Measurements from ENCODE around the gene PTPRM. TPM values are rescaled to one million over a fixed set of nuclear protein-coding genes. Genes with fewer than 3 reads are reported as not detected.

The PTPRM gene
- total RNA-seq, 2 donors from 2014 or later = 80.1 to 106 TPM

- Histone ChIP-seq H3K4me1 (no peaks in the 10 kb centered on the region), H3K27ac (no peak overlapping the region), H3K4me3 (no peak overlapping the region), H3K27me3 (no peaks in the 10 kb centered on the region), H3K36me3 (no peaks in the 10 kb centered on the region), H3K9me3 (no peaks in the 10 kb centered on the region)
- no peak for TF ChIP-seq CTCF (IDR thresholded peaks at IDR 0.05)
- no peak for DNase-seq (ENCODE audit: low spot score)
Measured at GRCh38 chr18:8218197-8218596, 651.1 kb downstream of the PTPRM start.

- no peak overlapping the region for H3K4me3 ChIP-seq
- TF ChIP-seq CTCF (IDR thresholded peaks at IDR 0.05) = no peak
- no peak for DNase-seq (ENCODE audit: low spot score)
Measured at GRCh38 chr18:8221452-8221851, 654.3 kb downstream of the PTPRM start.

GRCh38 chr18:8224576-8224975 lies 657.5 kb downstream of the PTPRM start:
- no peaks in the 10 kb centered on the region for H3K4me1 ChIP-seq
- H3K36me3 ChIP-seq = no peaks in the 10 kb centered on the region
- no peaks in the 10 kb centered on the region for H3K27me3 ChIP-seq
- no peak overlapping the region for H3K27ac ChIP-seq
- H3K9me3 ChIP-seq = peaks cover 0 to 17% of the 10 kb centered on the region in 2 donors
- no peak overlapping the region for H3K4me3 ChIP-seq
- TF ChIP-seq CTCF (IDR thresholded peaks at IDR 0.05) = no peak
- DNase-seq (ENCODE audit: low spot score) = no peak

More at GRCh38 chr18:8221452-8221851, 654.3 kb downstream of the PTPRM start:
- no peaks in the 10 kb centered on the region for H3K27me3 ChIP-seq
- H3K36me3 ChIP-seq = no peaks in the 10 kb centered on the region
- no peak overlapping the region for H3K27ac ChIP-seq
- no peaks in the 10 kb centered on the region for H3K4me1 ChIP-seq
- peaks cover 0 to 12% of the 10 kb centered on the region in 2 donors for H3K9me3 ChIP-seq

- Histone ChIP-seq H3K4me1 (peaks cover 0 to 4% of the 10 kb centered on the region in 2 donors), H3K36me3 (no peaks in the 10 kb centered on the region), H3K27me3 (no peaks in the 10 kb centered on the region), H3K4me3 (no peak overlapping the region), H3K9me3 (peaks cover 0 to 19% of the 10 kb centered on the region in 2 donors), H3K27ac (no peak overlapping the region)
- no peak for TF ChIP-seq CTCF (IDR thresholded peaks at IDR 0.05)
- no peak for DNase-seq (ENCODE audit: low spot score)
Measured at GRCh38 chr18:8229040-8229439, 661.9 kb downstream of the PTPRM start.

- Histone ChIP-seq H3K27ac (no peak overlapping the region), H3K9me3 (peaks cover 0 to 22% of the 10 kb centered on the region in 2 donors), H3K36me3 (no peaks in the 10 kb centered on the region), H3K4me1 (peaks cover 0 to 4% of the 10 kb centered on the region in 2 donors), H3K27me3 (no peaks in the 10 kb centered on the region), H3K4me3 (no peak overlapping the region)
- DNase-seq (ENCODE audit: low spot score) = no peak
- no peak for TF ChIP-seq CTCF (IDR thresholded peaks at IDR 0.05)
Measured at GRCh38 chr18:8229787-8230186, 662.7 kb downstream of the PTPRM start.

GRCh38 chr18:8231316-8231715 lies 664.2 kb downstream of the PTPRM start:
- no peak overlapping the region for H3K4me3 ChIP-seq
- no peaks in the 10 kb centered on the region for H3K27me3 ChIP-seq
- no peak for DNase-seq (ENCODE audit: low spot score)
- peaks cover 0 to 4% of the 10 kb centered on the region in 2 donors for H3K4me1 ChIP-seq
- no peak for TF ChIP-seq CTCF (IDR thresholded peaks at IDR 0.05)
- H3K27ac ChIP-seq = no peak overlapping the region
- no peaks in the 10 kb centered on the region for H3K36me3 ChIP-seq
- peaks cover 0 to 12% of the 10 kb centered on the region in 2 donors for H3K9me3 ChIP-seq

Measured in right atrium auricular region (tissue), 2 donors.